Activated B cell treated with CpG ODN at 0.5 μM for 24 hours (primary cell): ENCODE results near the gene GSC2. TPM values are rescaled to one million over a fixed set of nuclear protein-coding genes. Genes with fewer than 3 reads are reported as not detected.
A peak's percentile ranks its signal among the peaks of the same experiment; 100 is the strongest.

Experiments
- ATAC-seq: fragments of 200-7000 bp; cut with Tn5 transposase; one replicate; pipeline ENCODE4 v1.10.0; 2021; ENCODE audit warnings: low read depth, mild to moderate bottlenecking, moderate library complexity
- CTCF ChIA-PET: fragments of 350-600 bp; sonication (Branson Sonifier 250); formaldehyde crosslinking; loops from one replicate; lab custom pipeline; 2021; ENCODE audit warnings: antibody characterized with exemption; lab: Charles Lee
- POLR2A ChIA-PET: fragments of 350-600 bp; sonication (Branson Sonifier 250); formaldehyde crosslinking; loops from one replicate; lab custom pipeline; 2021; ENCODE audit warnings: antibody characterized with exemption; lab: Charles Lee
- DNase-seq: peaks from one replicate; pipeline ENCODE4 v3.0.0; 2022
- H3K27ac Mint-ChIP-seq: one replicate; pipeline ENCODE4 v1.8.0; 2020; ENCODE audit warnings: mixed read lengths
- H3K27me3 Mint-ChIP-seq: one replicate; pipeline ENCODE4 v1.8.0; 2021; ENCODE audit warnings: mixed read lengths
- H3K36me3 Mint-ChIP-seq: one replicate; pipeline ENCODE4 v1.8.0; 2021; ENCODE audit warnings: low read depth, mixed read lengths
- H3K4me1 Mint-ChIP-seq: one replicate; pipeline ENCODE4 v1.8.0; 2021; ENCODE audit warnings: mixed read lengths
- H3K4me3 Mint-ChIP-seq: one replicate; pipeline ENCODE4 v1.8.0; 2020; ENCODE audit warnings: mild to moderate bottlenecking, mixed read lengths
- H3K9me3 Mint-ChIP-seq: one replicate; pipeline ENCODE4 v1.8.0; 2020; ENCODE audit warnings: mixed read lengths
- intact Hi-C: fragments of 100-400 bp; cut with micrococcal nuclease; formaldehyde crosslinking; loops from one replicate; pipeline ENCODE4 v1.15.1; 2024
- total RNA-seq: library from RNA; stranded (reverse); gene quantifications from 2 replicates; pipeline ENCODE4 v1.2.3, GENCODE V29; 2022
- TF ChIP-seq, protein P1 (sequence below): fragments of 200-600 bp; IDR thresholded peaks from one replicate; pipeline ENCODE4 v1.8.0; 2022; ENCODE audit warnings: antibody characterized with exemption, mild to moderate bottlenecking

GSC2 gene
- total RNA-seq, 1 donor from 2014 or later: not detected

GRCh38 chr22:19118329-19118880 is 31.7 kb downstream of the GSC2 start:
- no peak for ATAC-seq
- TF ChIP-seq, protein P1, sequence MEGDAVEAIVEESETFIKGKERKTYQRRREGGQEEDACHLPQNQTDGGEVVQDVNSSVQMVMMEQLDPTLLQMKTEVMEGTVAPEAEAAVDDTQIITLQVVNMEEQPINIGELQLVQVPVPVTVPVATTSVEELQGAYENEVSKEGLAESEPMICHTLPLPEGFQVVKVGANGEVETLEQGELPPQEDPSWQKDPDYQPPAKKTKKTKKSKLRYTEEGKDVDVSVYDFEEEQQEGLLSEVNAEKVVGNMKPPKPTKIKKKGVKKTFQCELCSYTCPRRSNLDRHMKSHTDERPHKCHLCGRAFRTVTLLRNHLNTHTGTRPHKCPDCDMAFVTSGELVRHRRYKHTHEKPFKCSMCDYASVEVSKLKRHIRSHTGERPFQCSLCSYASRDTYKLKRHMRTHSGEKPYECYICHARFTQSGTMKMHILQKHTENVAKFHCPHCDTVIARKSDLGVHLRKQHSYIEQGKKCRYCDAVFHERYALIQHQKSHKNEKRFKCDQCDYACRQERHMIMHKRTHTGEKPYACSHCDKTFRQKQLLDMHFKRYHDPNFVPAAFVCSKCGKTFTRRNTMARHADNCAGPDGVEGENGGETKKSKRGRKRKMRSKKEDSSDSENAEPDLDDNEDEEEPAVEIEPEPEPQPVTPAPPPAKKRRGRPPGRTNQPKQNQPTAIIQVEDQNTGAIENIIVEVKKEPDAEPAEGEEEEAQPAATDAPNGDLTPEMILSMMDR: no peak
- H3K27ac Mint-ChIP-seq: peak overlapping the region; percentile 61
- CTCF ChIA-PET: interaction anchor here (0.7 to 1.8 kb wide), 2 partner anchors 10 to 511 kb away, joined by 4 read pairs; no protein-coding TSS in a partner anchor
- no peaks in the 10 kb centered on the region for H3K27me3 Mint-ChIP-seq
- peaks cover 78% of the 10 kb centered on the region for H3K4me1 Mint-ChIP-seq
- POLR2A ChIA-PET: interaction anchor here (0.6 to 0.9 kb wide), 6 partner anchors 8 to 751 kb away, joined by 3 to 9 read pairs (median 4); no protein-coding TSS in a partner anchor
- intact Hi-C loops: no loop called here
- no peak for DNase-seq
- no peaks in the 10 kb centered on the region for H3K9me3 Mint-ChIP-seq
- peaks cover 29% of the 10 kb centered on the region for H3K36me3 Mint-ChIP-seq
- H3K4me3 Mint-ChIP-seq: no peak overlapping the region

DNA sequence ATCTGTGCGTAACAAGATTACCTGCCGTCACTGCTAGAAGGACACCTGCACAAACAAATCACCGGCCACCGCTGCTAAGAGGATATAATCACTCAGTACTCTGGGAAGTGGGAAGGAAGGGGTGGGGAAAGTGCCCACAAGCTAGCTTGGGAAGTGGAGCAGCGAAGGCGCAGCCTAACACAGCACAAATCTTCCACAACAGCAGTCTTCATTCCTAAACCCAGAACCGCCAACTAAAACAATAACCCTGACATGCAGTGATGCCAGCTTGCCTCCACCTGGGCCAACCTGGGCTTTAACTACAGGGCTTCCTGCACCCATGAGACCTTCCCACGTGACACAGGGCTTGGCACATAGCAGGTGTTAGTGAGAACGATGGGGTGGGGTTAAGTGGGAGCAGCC is 33.0 kb downstream of the GSC2 start:
- no peak for DNase-seq
- Mint-ChIP-seq H3K27ac (no peak overlapping the region), H3K9me3 (no peaks in the 10 kb centered on the region), H3K36me3 (peaks cover 29% of the 10 kb centered on the region), H3K4me3 (no peak overlapping the region), H3K27me3 (no peaks in the 10 kb centered on the region), H3K4me1 (peaks cover 79% of the 10 kb centered on the region)
- TF ChIP-seq, protein P1: no peak
- no peak for ATAC-seq
- ChIA-PET CTCF (interaction anchor here (1.8 kb wide), 1 partner anchor 9 kb away, joined by 4 read pairs; no protein-coding TSS in a partner anchor), POLR2A (no interaction called here)
- intact Hi-C loops: no loop called here

- TF ChIP-seq, protein P1: no peak
- Mint-ChIP-seq H3K27ac (no peak overlapping the region), H3K9me3 (no peaks in the 10 kb centered on the region), H3K36me3 (peaks cover 25% of the 10 kb centered on the region), H3K4me3 (no peak overlapping the region), H3K27me3 (no peaks in the 10 kb centered on the region), H3K4me1 (peaks cover 79% of the 10 kb centered on the region)
- no peak for ATAC-seq
- DNase-seq: no peak
- CTCF ChIA-PET: interaction anchor here (0.9 kb wide), 1 partner anchor 29 kb away, joined by 3 read pairs; the partner anchor contains the start of gene ESS2
- intact Hi-C loops: no loop called here
- POLR2A ChIA-PET: no interaction called here
These were observed 34.5 kb downstream of the GSC2 start for GRCh38 chr22:19115628-19116027.

- Mint-ChIP-seq H3K9me3 (no peaks in the 10 kb centered on the region), H3K27ac (no peak overlapping the region), H3K27me3 (no peaks in the 10 kb centered on the region), H3K36me3 (peaks cover 25% of the 10 kb centered on the region), H3K4me3 (no peak overlapping the region), H3K4me1 (peaks cover 77% of the 10 kb centered on the region)
- DNase-seq (no peak), ATAC-seq (no peak)
- intact Hi-C loops: no loop called here
- POLR2A ChIA-PET: no interaction called here
- TF ChIP-seq, protein P1: no peak
- CTCF ChIA-PET: no interaction called here
These were observed 35.0 kb downstream of the GSC2 start for GRCh38 chr22:19114984-19115552.

DNA sequence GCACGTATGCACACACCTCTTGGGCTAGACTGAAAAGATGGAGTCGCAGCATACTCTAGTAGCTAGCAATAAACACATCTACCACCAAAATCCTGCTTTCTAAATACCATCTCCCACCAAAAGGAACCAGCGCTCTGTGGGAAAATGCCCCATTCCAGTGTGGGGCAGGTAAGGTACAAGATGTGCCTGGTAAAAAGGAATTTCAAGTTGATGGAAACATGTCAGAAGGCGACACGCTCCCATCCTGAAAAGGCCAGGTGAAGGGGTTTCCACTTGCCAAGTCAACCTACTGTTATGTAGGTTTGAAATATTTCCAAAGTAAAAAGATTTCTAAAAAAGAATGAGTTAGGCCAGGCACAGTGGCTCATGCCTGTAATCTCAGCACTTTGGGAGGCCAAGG is 36.7 kb downstream of the GSC2 start:
- Mint-ChIP-seq H3K27ac (no peak overlapping the region), H3K27me3 (no peaks in the 10 kb centered on the region), H3K9me3 (no peaks in the 10 kb centered on the region), H3K4me1 (peaks cover 77% of the 10 kb centered on the region), H3K36me3 (peaks cover 20% of the 10 kb centered on the region), H3K4me3 (no peak overlapping the region)
- ATAC-seq (no peak), DNase-seq (no peak)
- ChIA-PET CTCF (no interaction called here), POLR2A (interaction anchor here (0.6 kb wide), 1 partner anchor 69 kb away, joined by 5 read pairs; no protein-coding TSS in a partner anchor)
- TF ChIP-seq, protein P1: no peak
- intact Hi-C loops: no loop called here
